ENCODE measurements around the gene AKR1C3.
"Not testable (repeated sequence)": the region's sequence is repeated elsewhere in the genome, so short reads cannot be mapped to it uniquely, and the experiment has no call there.

Gene AKR1C3

DNA sequence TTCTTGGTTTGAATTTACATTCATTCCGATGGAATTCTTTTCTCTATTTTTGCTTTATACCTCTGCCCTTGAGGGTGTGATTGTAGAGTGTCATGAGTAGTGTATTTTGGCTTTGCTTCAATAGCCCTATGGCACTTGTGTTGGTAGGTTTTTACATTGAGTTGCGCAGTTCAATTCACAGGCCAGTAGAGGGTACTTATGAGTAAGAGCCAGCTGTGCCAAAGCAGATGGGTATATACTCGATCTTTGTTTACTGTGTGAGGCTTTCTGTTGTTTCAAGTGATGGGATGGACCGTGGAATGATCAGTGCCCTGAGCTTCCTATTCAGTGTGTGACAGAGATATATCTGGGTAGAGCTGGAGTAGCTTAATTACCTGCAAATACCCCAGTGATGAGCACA is 4.3 kb upstream of the AKR1C3 start:
- no peak for DNase-seq

- DNase-seq, result no peak
Observed at GRCh38 chr10:5090551-5090950, 3.7 kb upstream of the AKR1C3 start.

DNA sequence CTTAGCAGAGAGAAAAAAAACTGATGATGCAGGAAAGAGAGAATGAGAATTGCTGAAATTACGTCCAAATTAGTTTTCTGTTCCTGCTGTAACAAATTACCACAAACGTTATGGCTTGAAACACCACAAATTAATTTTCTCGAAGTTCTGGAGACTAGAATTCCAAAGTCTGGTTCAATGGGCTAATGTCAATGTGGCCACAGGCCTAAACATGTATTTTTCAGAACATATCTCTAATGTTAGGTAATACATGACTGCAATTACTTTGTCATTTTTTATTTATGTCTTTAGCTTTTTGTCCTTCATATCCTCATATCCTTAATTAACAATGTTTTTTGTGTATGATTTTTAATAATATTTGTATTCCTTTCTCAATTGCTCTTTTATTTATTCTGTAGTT is 3.0 kb upstream of the AKR1C3 start:
- no peak for DNase-seq

- DNase-seq, result no peak
Observed at GRCh38 chr10:5092375-5092774, 1.8 kb upstream of the AKR1C3 start.

GRCh38 chr10:5092848-5093790 is 1.1 kb upstream of the AKR1C3 start:
- DNase-seq, result no peak

GRCh38 chr10:5095687-5096086 is 1.5 kb downstream of the AKR1C3 start:
- no peak for DNase-seq

GRCh38 chr10:5096108-5096507 is 1.9 kb downstream of the AKR1C3 start:
- DNase-seq, result no peak

DNA sequence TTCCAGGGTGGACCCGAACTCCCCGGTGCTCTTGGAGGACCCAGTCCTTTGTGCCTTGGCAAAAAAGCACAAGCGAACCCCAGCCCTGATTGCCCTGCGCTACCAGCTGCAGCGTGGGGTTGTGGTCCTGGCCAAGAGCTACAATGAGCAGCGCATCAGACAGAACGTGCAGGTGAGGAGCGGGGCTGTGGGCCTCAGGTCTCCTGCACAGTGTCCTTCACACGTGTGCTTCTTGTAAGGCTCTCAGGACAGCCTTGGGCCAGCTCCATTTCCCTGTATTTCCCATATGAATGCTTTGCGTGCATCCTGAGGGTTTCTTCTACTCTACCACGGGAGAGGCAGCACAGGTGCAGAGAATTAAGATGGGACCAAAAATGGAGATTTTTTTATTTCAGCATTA is 8.3 kb downstream of the AKR1C3 start:
- not testable (repeated sequence) for DNase-seq

DNA sequence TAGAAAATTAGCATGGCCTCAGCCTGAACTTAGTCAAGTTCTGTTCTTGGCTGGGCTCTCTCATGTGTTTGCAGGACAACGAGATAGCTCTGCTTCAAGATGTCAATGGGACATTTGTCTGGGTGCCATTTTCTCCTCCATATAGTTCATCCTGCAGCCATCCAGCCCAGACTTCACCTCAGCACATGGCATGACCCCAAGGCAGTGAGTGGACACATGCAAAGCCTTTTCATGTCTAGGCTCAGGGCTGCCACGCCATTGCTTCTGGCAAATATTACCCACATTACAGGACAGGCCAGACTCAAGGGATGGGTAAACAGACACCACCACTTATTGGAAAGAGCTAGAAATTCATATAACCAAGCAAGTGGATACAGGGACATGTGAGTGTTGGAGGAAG is 9.3 kb downstream of the AKR1C3 start:
- no peak for DNase-seq

DNA sequence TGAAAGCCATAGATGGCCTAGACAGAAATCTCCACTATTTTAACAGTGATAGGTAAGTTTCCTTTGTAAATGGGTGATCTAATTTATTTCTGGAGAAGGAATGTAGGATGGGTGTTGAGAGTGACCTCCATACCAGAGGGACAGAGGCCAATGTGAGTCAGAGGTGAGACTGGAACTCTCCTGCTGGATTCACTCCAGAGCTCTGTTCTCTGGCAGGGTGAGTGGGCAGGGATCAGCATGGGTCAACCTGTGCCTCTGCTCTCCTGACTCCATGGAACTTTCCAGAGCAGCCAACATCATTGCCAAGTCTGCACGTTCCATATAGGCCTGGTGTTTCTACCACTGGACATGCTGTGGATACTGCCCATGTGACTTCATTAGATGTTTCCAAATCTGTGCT is 11.4 kb downstream of the AKR1C3 start:
- no peak for DNase-seq

- no peak for DNase-seq
Observed at GRCh38 chr10:5106553-5106952, 12.3 kb downstream of the AKR1C3 start.

DNA sequence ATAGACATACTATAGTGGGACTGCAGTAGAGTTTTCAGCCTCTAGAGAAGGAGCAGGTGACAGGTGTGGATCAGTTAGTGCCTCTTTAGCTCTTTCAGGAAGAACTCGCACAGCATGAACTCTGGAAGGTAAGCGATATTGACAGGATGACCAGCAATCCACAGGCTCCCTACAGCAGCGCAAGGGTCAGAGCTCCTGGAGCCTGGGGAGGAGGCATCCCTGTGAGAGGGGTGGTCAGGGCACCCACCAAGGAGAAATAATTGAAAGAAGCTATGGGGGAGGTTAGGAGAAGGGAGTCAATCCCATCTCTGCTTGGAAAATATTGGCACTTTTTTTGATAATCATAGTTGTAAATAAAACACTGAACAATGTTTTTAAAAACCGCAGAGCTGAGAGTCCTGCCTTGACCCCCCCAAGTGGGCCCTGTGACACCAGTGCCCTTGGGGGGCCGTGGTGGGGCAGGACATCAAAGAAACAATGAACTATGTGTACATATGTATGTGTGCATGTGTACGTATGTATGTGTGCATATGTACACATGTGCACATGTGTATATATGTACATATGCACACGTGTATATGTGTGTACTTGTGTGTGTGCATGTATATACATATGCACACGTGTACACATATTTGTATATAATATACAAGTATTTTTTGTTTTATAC is 13.8 kb downstream of the AKR1C3 start:
- no peak for DNase-seq

- no peak for DNase-seq
Observed at GRCh38 chr10:5108658-5109416, 14.6 kb downstream of the AKR1C3 start.

- DNase-seq, result not testable (repeated sequence)
Observed at GRCh38 chr10:5109861-5110260, 15.6 kb downstream of the AKR1C3 start.

- no peak for DNase-seq
Observed at GRCh38 chr10:5116621-5117020, 22.4 kb downstream of the AKR1C3 start.

GRCh38 chr10:5117026-5117425 is 22.8 kb downstream of the AKR1C3 start:
- DNase-seq, result no peak

DNA sequence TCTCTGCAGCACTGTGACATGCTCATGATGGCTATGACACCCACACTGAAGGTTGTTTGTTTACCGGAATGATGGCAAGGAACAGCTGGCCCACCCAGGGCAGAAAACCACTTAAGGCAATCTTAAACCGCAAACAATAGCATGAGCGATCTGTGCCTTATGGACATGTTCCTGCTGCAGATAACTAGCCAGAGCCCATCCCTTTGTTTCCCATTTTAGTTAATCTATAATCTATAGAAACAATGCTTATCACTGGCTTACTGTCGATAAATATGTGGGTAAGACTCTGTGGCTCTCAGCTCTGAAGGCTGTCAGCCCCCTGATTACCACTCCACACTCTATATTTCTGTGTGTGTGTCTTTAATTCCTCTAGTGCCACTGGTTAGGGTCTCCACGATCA is 25.8 kb downstream of the AKR1C3 start:
- DNase-seq, result not testable (repeated sequence)

GRCh38 chr10:5123886-5124285 is 29.7 kb downstream of the AKR1C3 start:
- DNase-seq, result no peak

- no peak for DNase-seq
Observed at GRCh38 chr10:5125315-5126044, 31.3 kb downstream of the AKR1C3 start.

DNA sequence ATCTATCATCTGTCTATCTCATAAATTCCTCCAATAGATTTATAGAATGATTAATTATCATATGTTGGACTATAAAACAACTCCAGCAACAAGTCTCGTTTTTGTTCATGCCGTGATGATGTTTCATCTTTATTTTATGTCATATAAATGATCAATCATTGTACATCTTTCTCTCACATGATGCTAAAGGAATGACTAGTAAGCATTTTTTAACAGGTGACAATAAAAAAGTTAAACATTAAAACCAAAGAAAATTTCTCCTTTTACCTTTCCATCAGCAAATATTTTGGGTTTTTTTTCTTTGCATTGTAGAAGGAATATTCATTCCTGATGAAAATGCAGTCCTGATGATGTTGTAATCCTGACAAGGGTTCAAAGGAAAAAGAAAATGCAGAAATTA is 41.4 kb downstream of the AKR1C3 start:
- no peak for DNase-seq

GRCh38 chr10:5136468-5137087 is 42.4 kb downstream of the AKR1C3 start:
- DNase-seq, result no peak

DNA sequence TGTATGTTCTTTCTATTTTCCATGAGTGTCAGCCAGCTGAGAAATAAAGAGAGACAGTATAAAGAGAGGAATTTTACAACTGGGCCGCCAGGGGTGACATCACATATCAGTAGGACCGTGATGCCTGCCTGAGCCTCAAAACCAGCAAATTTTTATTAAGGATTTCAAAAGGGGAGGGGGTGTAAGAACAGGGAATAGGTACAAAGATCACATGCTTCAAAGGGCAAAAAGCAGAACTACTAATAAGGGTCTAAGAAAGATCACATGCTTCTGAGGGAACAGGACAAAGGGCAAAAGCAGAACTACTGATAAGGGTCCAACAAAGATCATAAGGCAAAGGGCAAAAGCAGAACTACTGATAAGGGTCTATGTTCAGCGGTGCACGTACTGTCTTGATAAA is 43.5 kb downstream of the AKR1C3 start:
- DNase-seq, result not testable (repeated sequence)
